Measurements from ENCODE around the gene FAM72D. TPM values are rescaled to one million over a fixed set of nuclear protein-coding genes. Genes with fewer than 3 reads are reported as not detected.
"Not testable (repeated sequence)": the region's sequence is repeated elsewhere in the genome, so short reads cannot be mapped to it uniquely, and the experiment has no call there.

The FAM72D gene
- total RNA-seq, 2 experiments from 2014 or later, result 21.0 to 23.2 TPM

DNA sequence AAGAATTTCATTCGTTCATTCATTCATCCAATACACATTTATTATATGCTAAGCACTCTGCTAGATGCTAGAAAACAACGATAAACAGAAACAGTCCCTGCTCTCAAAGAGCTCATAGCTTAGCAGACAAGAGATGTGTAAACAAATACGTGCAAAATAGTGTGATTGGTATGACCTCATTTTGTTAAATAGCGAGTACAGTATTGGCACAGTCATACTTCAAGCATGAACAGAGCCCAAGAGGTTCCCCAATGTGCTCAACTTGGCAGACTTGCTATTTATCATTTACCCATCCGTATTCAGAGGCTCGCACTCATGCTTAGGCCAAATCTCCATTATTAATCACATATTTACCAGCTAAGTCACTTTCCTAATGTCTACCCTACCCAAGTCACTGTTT lies 24.2 kb upstream of the FAM72D start:
- CTCF ChIA-PET; POLR2A ChIA-PET; DNase-seq; H3K27me3 Mint-ChIP-seq; H3K4me1 Mint-ChIP-seq (ENCODE audit: low read depth); H3K27ac Mint-ChIP-seq; H3K36me3 Mint-ChIP-seq (ENCODE audit: low read depth); H3K4me3 Mint-ChIP-seq; intact Hi-C loops (cut with micrococcal nuclease); ATAC-seq; H3K9me3 Mint-ChIP-seq: not testable (repeated sequence)

DNA sequence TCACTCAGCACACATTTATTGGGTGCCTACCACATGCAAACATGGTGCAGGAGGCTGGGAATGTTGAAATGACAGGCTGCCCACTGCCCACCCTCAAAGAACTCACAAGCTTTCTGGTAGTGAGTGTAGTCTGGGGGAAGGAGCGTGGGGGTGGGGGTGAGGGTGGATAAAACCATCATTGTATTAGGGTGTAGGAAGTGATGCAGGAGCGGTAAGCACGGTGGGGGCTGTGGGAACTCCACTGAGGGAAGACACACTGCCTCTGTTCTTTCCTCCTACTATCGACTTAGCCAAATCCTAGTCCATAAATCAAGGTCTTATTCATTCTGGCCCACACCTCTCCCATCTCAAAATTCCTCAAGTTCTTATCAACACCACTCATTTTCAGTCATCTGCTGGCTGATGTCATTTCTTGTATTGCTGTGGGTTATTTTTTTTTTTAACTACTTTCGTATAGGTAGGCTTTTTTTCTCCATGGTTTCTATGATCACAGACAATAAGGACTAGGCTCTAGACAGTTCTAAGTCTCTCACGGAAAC lies 21.7 kb upstream of the FAM72D start:
- H3K4me3 Mint-ChIP-seq; H3K4me1 Mint-ChIP-seq (ENCODE audit: low read depth); H3K9me3 Mint-ChIP-seq; H3K36me3 Mint-ChIP-seq (ENCODE audit: low read depth); H3K27me3 Mint-ChIP-seq; DNase-seq; H3K27ac Mint-ChIP-seq; intact Hi-C loops (cut with micrococcal nuclease); POLR2A ChIA-PET; ATAC-seq; CTCF ChIA-PET: not testable (repeated sequence)

DNA sequence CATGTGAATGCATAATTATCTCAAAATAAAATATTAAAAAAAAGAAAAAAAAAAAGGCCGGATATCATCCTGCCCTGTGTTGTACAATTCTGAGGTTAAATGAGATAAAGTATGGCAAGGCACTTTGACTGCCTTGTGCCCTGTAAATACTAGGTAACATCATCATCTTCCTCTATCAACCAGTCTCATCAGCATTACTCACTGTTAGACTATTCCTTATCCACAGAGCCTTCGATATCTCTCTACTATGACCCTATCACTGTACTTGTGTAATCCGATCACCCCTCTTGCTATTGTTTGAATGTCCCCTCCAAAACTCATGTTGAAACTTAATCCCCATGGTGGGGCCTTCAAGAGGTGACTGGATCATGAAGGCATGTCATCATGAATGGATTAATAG lies 18.9 kb upstream of the FAM72D start:
- H3K27ac Mint-ChIP-seq, result not testable (repeated sequence)

DNA sequence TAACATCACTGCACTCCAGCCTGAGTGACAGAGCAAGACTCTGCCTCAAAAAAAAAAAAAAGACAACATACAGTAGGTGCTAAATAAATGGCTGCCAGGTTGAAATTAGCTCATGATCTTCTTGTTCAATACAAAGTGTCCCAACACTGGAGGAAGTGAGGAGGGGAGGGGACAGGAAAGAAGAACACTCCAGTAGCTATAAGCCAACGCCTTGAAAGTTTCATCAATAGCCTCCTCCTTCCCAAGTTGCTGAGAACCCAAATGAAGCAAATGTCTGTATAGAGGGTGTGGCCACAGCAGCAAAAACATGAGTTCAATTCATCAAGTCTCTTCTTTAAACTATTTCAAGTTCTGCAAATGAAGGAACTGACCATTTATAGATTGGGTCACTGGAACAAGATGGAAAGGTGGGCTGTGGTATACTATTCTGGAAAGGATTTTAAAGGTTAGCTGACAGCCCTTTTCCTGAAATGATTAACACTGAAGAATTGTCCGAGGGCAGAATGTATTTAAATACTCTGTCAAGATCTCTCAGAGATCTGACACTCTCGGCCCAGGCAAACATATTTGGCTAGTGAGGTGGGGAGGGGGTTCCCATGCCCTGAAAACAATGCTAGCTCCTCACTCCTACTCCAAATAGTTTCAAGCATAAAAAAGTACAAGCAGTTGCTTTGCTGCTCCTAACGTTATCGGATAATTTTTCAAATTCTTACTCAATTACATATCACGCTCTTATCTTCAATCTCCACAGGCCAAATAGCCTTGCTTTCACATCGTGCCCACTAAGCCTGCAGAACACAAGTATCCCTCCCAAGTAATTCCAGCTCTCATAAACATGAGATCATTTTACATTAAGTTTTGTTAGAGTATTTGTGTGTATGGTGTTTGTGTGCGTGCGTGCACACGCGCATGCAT lies 17.6 kb upstream of the FAM72D start:
- H3K9me3 Mint-ChIP-seq; H3K4me1 Mint-ChIP-seq (ENCODE audit: low read depth); DNase-seq; H3K27me3 Mint-ChIP-seq; H3K36me3 Mint-ChIP-seq (ENCODE audit: low read depth); intact Hi-C loops (cut with micrococcal nuclease); POLR2A ChIA-PET; H3K4me3 Mint-ChIP-seq; ATAC-seq; H3K27ac Mint-ChIP-seq; CTCF ChIA-PET: not testable (repeated sequence)

More for the DNA sequence above, 18.9 kb upstream of the FAM72D start:
- H3K36me3 Mint-ChIP-seq (ENCODE audit: low read depth); H3K9me3 Mint-ChIP-seq; intact Hi-C loops (cut with micrococcal nuclease); H3K27me3 Mint-ChIP-seq; DNase-seq; ATAC-seq; H3K4me1 Mint-ChIP-seq (ENCODE audit: low read depth); CTCF ChIA-PET; POLR2A ChIA-PET; H3K4me3 Mint-ChIP-seq: not testable (repeated sequence)

DNA sequence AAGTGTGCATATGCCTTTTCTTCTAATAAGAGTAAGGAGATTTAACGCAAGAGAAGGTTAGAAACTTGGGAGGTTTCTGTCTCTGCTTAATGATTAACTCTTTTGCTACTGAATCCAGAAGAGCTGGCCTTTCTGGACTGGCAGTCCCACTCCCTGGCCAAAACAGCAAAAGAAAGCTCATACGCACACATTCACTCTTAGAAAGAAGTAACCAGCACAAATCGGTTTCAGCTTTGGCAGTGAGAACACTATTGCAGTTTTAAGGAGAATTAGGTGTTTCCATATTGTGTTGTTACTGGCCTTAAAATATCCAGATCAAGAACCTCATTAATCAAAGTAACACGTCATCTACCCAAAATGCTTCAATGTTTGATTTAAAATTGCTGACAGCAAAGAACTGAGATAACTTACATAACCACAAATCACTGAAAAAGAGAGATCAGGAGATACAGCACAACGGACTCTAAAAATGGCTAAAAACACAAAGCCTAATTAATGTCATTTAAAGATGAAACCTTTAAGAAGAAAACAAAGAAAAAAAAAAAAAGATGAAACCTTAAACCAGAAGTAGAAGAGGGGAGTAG lies 16.9 kb upstream of the FAM72D start:
- H3K4me1 Mint-ChIP-seq (ENCODE audit: low read depth); H3K27ac Mint-ChIP-seq; H3K27me3 Mint-ChIP-seq; DNase-seq; ATAC-seq; intact Hi-C loops (cut with micrococcal nuclease); POLR2A ChIA-PET; H3K9me3 Mint-ChIP-seq; CTCF ChIA-PET; H3K4me3 Mint-ChIP-seq; H3K36me3 Mint-ChIP-seq (ENCODE audit: low read depth): not testable (repeated sequence)

DNA sequence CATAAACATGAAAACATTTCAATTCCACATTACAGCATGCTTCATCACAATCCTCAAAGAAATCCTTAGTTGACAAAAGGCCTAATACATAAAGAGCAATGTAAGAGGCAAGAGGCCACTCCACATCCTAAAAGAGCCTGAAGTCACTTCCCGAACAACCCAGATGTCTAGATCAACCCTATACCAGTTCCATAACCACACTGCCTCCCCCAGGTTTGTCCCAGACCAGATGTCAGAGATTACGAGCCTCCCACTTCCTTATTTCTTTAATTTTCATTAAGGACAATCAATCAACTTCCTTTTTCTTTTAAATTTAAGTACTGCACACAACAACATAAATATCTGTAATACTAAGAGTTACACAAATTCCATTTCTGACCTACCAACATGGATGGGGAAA lies 16.0 kb upstream of the FAM72D start:
- H3K36me3 Mint-ChIP-seq (ENCODE audit: low read depth); POLR2A ChIA-PET; H3K4me3 Mint-ChIP-seq; CTCF ChIA-PET; H3K4me1 Mint-ChIP-seq (ENCODE audit: low read depth); intact Hi-C loops (cut with micrococcal nuclease); H3K27me3 Mint-ChIP-seq; ATAC-seq; H3K9me3 Mint-ChIP-seq; DNase-seq; H3K27ac Mint-ChIP-seq: not testable (repeated sequence)

DNA sequence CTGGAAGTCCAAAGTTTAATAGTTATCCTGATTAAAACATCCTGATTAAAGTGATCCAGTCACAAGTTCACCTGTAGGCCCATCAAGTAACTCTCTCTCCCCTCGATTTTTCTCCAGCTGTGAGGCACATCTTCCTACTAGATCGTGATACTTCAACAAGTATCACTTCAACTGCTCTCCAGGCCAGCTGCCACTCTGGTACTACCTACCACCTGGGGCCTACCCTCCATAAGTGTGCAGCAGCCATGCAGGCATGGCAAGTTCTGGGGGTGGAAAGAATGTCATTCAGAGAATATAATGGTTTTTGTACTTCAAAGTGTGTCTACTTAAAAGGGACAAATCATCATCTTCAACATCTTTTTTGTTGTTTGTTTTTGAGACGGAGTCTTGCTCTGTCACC lies 15.6 kb upstream of the FAM72D start:
- CTCF ChIA-PET; POLR2A ChIA-PET; intact Hi-C loops (cut with micrococcal nuclease); H3K9me3 Mint-ChIP-seq; ATAC-seq; H3K4me1 Mint-ChIP-seq (ENCODE audit: low read depth); H3K36me3 Mint-ChIP-seq (ENCODE audit: low read depth); H3K27me3 Mint-ChIP-seq; DNase-seq; H3K4me3 Mint-ChIP-seq; H3K27ac Mint-ChIP-seq: not testable (repeated sequence)

DNA sequence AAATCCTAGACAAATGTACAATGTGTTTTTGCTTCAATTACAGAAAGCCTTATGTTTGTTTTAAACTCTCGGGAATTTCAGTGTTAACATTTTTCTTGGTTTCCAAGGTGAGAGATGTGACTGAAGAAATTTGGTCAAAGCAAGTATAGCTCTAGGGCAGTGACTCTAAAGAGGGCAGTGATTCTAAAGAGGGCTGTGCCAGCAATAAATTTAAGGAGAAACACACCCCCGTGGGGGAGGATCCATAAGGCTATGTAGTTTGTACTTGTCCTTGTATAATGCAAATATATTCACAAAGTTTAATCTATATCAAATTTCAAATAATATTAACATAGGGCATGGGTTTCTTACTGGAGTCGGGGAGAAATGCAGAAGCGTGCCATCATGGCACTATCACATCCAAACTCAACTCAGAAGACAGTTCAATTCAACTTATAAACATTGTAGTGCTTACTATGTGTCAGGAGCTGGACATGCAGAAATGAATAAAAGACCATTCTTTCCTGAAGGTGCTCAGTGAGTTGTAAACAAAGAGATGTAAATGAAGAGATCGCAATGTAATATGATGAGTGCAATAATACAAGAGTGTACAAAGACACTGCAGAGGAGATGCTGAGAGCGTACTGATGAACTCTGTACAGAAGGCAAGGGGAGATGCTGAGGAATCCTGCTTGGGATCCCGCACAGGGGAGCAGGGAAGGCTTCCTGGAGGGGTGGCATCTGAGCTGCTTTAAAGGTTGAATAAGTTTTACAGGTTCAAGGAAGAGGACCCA lies 13.1 kb upstream of the FAM72D start:
- H3K9me3 Mint-ChIP-seq; intact Hi-C loops (cut with micrococcal nuclease); CTCF ChIA-PET; H3K36me3 Mint-ChIP-seq (ENCODE audit: low read depth); H3K27ac Mint-ChIP-seq; H3K27me3 Mint-ChIP-seq; ATAC-seq; DNase-seq; H3K4me1 Mint-ChIP-seq (ENCODE audit: low read depth); H3K4me3 Mint-ChIP-seq; POLR2A ChIA-PET: not testable (repeated sequence)

DNA sequence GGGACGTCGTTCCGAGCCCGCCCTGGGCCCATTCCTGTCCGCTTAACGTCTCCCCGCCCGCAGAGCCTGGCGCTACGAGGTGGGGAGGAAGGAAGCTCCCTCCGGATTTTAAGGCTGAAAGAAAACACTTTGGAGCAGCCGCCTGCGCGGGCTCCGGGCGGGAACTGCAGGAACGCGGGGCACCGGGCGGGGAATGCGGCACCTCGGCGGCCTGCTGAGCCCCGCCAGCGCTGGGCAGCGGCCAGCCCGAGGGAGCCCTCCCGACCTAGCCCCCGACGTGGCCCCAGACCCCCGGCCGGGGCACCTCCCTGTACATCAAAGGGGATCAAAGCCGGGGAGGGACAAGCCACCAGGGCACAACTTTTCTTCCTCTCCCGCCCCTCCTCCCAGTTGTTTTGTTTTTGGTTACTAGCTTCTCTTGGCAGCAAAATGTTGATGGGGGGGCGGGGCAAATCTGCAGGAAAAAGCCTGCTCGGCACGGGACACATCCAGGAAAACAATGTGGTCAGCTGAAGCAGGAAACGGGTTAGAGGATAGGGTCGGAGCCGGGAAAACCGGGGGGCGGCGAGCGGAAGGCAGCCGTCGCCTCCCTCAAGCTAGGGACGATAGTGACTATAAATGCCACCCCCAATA lies 2.1 kb upstream of the FAM72D start:
- peak; percentile 11 for DNase-seq
- H3K9me3 Mint-ChIP-seq; H3K4me1 Mint-ChIP-seq (ENCODE audit: low read depth); intact Hi-C loops (cut with micrococcal nuclease); H3K27me3 Mint-ChIP-seq; ATAC-seq; POLR2A ChIA-PET; H3K36me3 Mint-ChIP-seq (ENCODE audit: low read depth); CTCF ChIA-PET: not testable (repeated sequence)
- peak overlapping the region; percentile 64 for H3K27ac Mint-ChIP-seq
- H3K4me3 Mint-ChIP-seq, result peak overlapping the region; percentile 85

DNA sequence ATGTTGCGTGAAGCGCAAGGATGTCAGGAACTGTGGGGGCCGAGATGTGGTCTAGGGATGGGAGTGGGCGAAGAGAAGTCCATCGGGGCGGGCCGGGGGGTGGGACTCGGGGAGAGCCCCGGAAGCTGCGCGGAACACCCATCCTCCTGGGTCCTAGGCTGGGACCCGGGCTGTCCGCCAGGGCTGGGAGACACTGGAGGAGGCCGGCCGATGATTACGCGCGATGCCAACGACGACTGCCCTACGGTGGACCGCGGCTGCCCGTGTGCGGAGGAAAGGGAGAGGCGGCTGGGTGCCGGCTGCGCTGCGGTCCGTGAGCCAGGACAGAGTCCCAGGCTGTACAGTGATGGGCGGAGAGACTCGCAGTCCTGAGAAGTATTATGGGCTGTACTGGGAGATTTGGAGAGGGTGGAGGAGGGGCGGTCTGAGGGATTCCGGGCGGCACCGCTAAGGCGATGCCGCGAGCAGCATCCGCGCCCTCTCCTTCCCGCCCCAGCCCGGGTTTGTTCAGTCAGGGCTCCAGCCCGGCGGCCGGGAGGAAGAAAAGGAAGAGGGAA lies 1.0 kb upstream of the FAM72D start:
- CTCF ChIA-PET; H3K27ac Mint-ChIP-seq; H3K27me3 Mint-ChIP-seq; H3K4me1 Mint-ChIP-seq (ENCODE audit: low read depth); H3K9me3 Mint-ChIP-seq; POLR2A ChIA-PET; intact Hi-C loops (cut with micrococcal nuclease); H3K36me3 Mint-ChIP-seq (ENCODE audit: low read depth): not testable (repeated sequence)
- DNase-seq, result peak; percentile 17
- peak overlapping the region; percentile 48 for H3K4me3 Mint-ChIP-seq
- peak; percentile 4 for ATAC-seq

DNA sequence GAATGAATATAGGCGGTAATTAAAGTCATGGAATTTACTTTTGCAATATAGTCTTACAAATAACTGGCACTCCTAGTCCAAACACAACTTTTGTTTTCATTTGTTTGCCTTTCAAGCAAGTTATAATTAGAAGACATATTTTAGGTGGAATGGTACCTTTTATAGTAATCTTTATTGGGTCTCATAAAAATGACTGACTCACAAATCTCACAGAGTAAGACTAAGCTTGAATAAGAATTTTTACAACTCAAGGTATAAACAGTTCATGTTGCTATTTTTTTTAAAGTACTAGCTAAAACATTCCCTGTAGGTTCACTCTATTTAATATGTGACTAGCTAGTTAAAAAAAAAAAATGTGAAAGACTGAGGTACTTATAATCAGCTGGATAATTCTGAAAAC lies 6.0 kb downstream of the FAM72D start:
- POLR2A ChIA-PET; H3K36me3 Mint-ChIP-seq (ENCODE audit: low read depth): not testable (repeated sequence)

More for the DNA sequence above, 6.0 kb downstream of the FAM72D start:
- ATAC-seq; CTCF ChIA-PET; H3K27ac Mint-ChIP-seq; intact Hi-C loops (cut with micrococcal nuclease); H3K4me1 Mint-ChIP-seq (ENCODE audit: low read depth); H3K9me3 Mint-ChIP-seq; H3K27me3 Mint-ChIP-seq; DNase-seq; H3K4me3 Mint-ChIP-seq: not testable (repeated sequence)

All from activated CD8-positive, alpha-beta T cell treated with anti-CD3 and anti-CD28 coated beads for 36 hours (primary cell).